Endodermal cell (in vitro differentiated cells): ENCODE data around the gene APOC3. TPM values are rescaled to one million over a fixed set of nuclear protein-coding genes. Genes with fewer than 3 reads are reported as not detected.

Experiments used
- DNase-seq: peaks from one replicate; pipeline ENCODE4 v3.0.0-alpha.2; 2017
- H3K27ac ChIP-seq: 2 replicates; pipeline ENCODE4 v1.5.1; 2013; ENCODE audit warnings: mild to moderate bottlenecking, low read depth, low read length, moderate library complexity
- H3K27me3 ChIP-seq: 2 replicates; pipeline ENCODE4 v1.6.1; 2013; ENCODE audit warnings: mild to moderate bottlenecking, low read length, moderate library complexity; ENCODE audit not compliant: insufficient read depth, control insufficient read depth, poor library complexity, severe bottlenecking
- H3K36me3 ChIP-seq: 2 replicates; pipeline ENCODE4 v1.7.0; 2013; ENCODE audit warnings: mild to moderate bottlenecking, low read length, moderate library complexity; ENCODE audit not compliant: control insufficient read depth, insufficient read depth
- H3K4me1 ChIP-seq: one replicate; pipeline ENCODE4 v1.7.0; 2013; ENCODE audit warnings: low read length; ENCODE audit not compliant: control insufficient read depth, insufficient read depth
- H3K4me3 ChIP-seq: 2 replicates; pipeline ENCODE4 v1.5.1; 2013; ENCODE audit warnings: mild to moderate bottlenecking, low read length, moderate library complexity
- H3K9ac ChIP-seq: 2 replicates; pipeline ENCODE4 v1.6.1; 2013; ENCODE audit warnings: mild to moderate bottlenecking, low read length, moderate library complexity; ENCODE audit not compliant: poor library complexity, severe bottlenecking; ENCODE audit errors: extremely low read depth
- H3K9me3 ChIP-seq: 2 replicates; pipeline ENCODE4 v1.6.1; 2013; ENCODE audit warnings: mild to moderate bottlenecking, low read length, moderate library complexity; ENCODE audit not compliant: control insufficient read depth
- H3K27ac Mint-ChIP-seq: 2 replicates; pipeline ENCODE4 v1.8.0; 2020; ENCODE audit warnings: mixed read lengths
- H3K27me3 Mint-ChIP-seq: 2 replicates; pipeline ENCODE4 v1.8.0; 2021; ENCODE audit warnings: mild to moderate bottlenecking, mixed read lengths; ENCODE audit not compliant: insufficient read depth
- H3K36me3 Mint-ChIP-seq: 2 replicates; pipeline ENCODE4 v1.8.0; 2020; ENCODE audit warnings: low read depth, mixed read lengths
- H3K4me1 Mint-ChIP-seq: 2 replicates; pipeline ENCODE4 v1.8.0; 2020; ENCODE audit warnings: mixed read lengths
- H3K4me3 Mint-ChIP-seq: 2 replicates; pipeline ENCODE4 v1.8.0; 2020; ENCODE audit warnings: mild to moderate bottlenecking, moderate library complexity, mixed read lengths
- H3K9me3 Mint-ChIP-seq: 2 replicates; pipeline ENCODE4 v1.8.0; 2020; ENCODE audit warnings: mild to moderate bottlenecking, mixed read lengths
- WGBS, 2 experiments: methylation state at CpG; one replicate each; pipeline versions ENCODE4 v1.1.5 to v1.1.7; 2013; ENCODE audit warnings: missing lambda C conversion rate in 2 of 2, mixed read lengths in 1 of 2; ENCODE audit not compliant: insufficient coverage in 1 of 2, insufficient read length in 1 of 2; 5-methylcytosine and 5-hydroxymethylcytosine counted together
- total RNA-seq, 2 donors: library from RNA; stranded (reverse); fragmentation: NEBNext Ultra II Directional in 1 of 2; extraction: Animal tissue kit (Norgen Biotek cat#: 25700) in 1 of 2; gene quantifications; 2 replicates in 1 of 2; 3 replicates in 1 of 2; pipeline ENCODE4 v1.2.1, GENCODE V29; 2021
- TF ChIP-seq, protein P1 (sequence below): fragments of 200-600 bp; sonication (generic); conservative IDR thresholded peaks from 2 replicates; pipeline ENCODE4 v1.5.0; 2021; ENCODE audit warnings: antibody characterized with exemption, mild to moderate bottlenecking

Gene APOC3
- total RNA-seq, 2 donors from 2014 or later, result not detected

DNA sequence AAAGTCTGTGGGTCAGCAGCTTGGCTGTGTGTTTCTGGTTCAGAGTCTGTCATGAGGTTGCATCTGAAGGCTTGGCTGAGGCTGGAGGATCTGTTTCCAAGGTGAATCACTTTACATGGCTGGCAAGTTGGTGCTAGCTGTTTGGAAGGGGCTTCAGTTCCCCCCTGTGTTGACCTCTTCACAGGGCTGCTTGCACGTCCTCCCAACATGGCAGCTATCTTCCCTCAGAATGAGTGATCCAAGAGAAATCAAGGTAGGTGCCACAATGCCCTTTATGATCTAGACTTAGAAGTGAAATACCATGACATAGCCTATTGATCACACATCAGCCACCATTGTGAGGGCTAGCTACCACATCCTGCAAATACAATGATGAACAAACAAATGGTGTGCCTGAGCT, 16.5 kb upstream of the APOC3 start:
- H3K27ac Mint-ChIP-seq, result peak overlapping the region; percentile 74
- peaks cover 2% of the 10 kb centered on the region for H3K27me3 Mint-ChIP-seq
- peak; percentile 51 for DNase-seq
- no peaks in the 10 kb centered on the region for H3K36me3 ChIP-seq
- WGBS, 2 experiments, result 73 to 82% methylated on average over 1 of the region's 1 CpG
- peaks cover 10% of the 10 kb centered on the region for H3K4me1 ChIP-seq
- H3K4me3 Mint-ChIP-seq, result no peak overlapping the region
- H3K9ac ChIP-seq, result no peak overlapping the region
- no peak overlapping the region for H3K27ac ChIP-seq
- H3K27me3 ChIP-seq, result no peaks in the 10 kb centered on the region
- TF ChIP-seq, protein P1, sequence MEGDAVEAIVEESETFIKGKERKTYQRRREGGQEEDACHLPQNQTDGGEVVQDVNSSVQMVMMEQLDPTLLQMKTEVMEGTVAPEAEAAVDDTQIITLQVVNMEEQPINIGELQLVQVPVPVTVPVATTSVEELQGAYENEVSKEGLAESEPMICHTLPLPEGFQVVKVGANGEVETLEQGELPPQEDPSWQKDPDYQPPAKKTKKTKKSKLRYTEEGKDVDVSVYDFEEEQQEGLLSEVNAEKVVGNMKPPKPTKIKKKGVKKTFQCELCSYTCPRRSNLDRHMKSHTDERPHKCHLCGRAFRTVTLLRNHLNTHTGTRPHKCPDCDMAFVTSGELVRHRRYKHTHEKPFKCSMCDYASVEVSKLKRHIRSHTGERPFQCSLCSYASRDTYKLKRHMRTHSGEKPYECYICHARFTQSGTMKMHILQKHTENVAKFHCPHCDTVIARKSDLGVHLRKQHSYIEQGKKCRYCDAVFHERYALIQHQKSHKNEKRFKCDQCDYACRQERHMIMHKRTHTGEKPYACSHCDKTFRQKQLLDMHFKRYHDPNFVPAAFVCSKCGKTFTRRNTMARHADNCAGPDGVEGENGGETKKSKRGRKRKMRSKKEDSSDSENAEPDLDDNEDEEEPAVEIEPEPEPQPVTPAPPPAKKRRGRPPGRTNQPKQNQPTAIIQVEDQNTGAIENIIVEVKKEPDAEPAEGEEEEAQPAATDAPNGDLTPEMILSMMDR, result no peak
- peaks cover 5% of the 10 kb centered on the region for H3K9me3 ChIP-seq
- H3K9me3 Mint-ChIP-seq, result no peaks in the 10 kb centered on the region
- no peaks in the 10 kb centered on the region for H3K36me3 Mint-ChIP-seq
- H3K4me1 Mint-ChIP-seq, result peaks cover 21% of the 10 kb centered on the region
- peak overlapping the region; percentile 4 for H3K4me3 ChIP-seq

DNA sequence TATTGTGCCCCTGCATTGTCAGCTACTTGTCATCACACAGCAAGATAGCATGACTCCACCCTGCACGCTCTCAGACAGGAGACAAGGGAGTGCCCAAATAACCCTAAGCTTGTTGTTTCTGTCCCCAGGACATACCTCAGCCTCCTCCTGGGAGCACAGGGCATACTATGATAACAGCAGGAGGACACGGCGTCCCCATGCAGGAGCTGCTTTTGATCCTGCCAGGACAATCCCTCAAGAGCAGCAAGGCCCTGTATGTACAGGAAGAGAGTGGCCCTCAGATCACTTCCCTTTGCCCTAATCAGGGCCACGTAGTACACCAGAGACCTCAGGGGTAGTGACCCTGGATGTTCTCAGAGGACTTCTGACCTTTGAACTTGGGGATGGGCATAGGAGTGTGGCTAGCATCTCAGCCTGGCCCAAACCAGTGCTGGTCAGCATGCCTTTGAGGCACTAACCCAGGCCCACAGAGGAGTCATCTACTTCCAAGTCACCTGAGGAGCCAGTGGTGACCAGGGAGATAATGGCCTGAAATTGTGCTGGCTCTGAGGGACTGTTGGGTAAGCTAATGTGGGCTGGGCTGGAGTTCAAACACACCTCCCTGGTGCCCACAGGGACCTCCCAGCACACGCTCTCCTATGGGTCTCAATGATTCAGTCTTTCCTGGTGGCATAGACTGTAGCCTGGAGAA, 15.8 kb upstream of the APOC3 start:
- no peaks in the 10 kb centered on the region for H3K27me3 ChIP-seq
- H3K4me3 ChIP-seq, result no peak overlapping the region
- peaks cover 2% of the 10 kb centered on the region for H3K27me3 Mint-ChIP-seq
- WGBS, 2 experiments, result 56 to 83% methylated on average over 3 to 5 of the region's 5 CpGs
- no peaks in the 10 kb centered on the region for H3K9me3 Mint-ChIP-seq
- H3K4me1 ChIP-seq, result peaks cover 6% of the 10 kb centered on the region
- peaks cover 5% of the 10 kb centered on the region for H3K9me3 ChIP-seq
- no peaks in the 10 kb centered on the region for H3K36me3 ChIP-seq
- no peak overlapping the region for H3K27ac ChIP-seq
- no peak overlapping the region for H3K4me3 Mint-ChIP-seq
- peak; percentile 75 for DNase-seq
- H3K4me1 Mint-ChIP-seq, result peaks cover 13% of the 10 kb centered on the region
- H3K36me3 Mint-ChIP-seq, result no peaks in the 10 kb centered on the region
- H3K9ac ChIP-seq, result no peak overlapping the region
- TF ChIP-seq, protein P1, result no peak
- peak overlapping the region; percentile 74 for H3K27ac Mint-ChIP-seq

DNA sequence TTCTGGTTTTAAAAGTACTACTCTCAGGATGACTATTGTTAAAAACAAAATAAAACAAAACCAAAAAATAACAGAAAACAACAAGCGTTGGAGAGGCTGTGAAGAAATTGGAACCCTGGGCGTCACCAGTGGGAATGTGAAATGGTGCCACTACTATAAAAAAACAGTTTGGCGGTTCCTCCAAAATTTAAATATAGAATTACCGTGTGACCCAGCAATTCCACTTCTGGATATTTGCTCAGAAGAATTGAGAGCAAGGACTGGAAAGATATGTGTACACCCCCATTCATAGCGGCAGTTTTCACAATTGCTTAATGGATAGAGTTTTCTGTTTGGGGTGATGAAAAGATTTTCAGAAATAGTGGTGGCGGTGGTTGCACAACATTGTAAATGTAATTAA, 15.2 kb upstream of the APOC3 start:
- H3K4me1 Mint-ChIP-seq, result peaks cover 11% of the 10 kb centered on the region
- no peak overlapping the region for H3K4me3 Mint-ChIP-seq
- H3K4me1 ChIP-seq, result peaks cover 6% of the 10 kb centered on the region
- H3K27me3 Mint-ChIP-seq, result no peaks in the 10 kb centered on the region
- DNase-seq, result no peak
- H3K27ac Mint-ChIP-seq, result no peak overlapping the region
- H3K9me3 Mint-ChIP-seq, result no peaks in the 10 kb centered on the region
- no peaks in the 10 kb centered on the region for H3K36me3 Mint-ChIP-seq
- peaks cover 5% of the 10 kb centered on the region for H3K9me3 ChIP-seq
- H3K9ac ChIP-seq, result no peak overlapping the region
- TF ChIP-seq, protein P1, result no peak
- H3K4me3 ChIP-seq, result no peak overlapping the region
- WGBS, 2 experiments, result 93 to 95% methylated on average over 3 to 5 of the region's 6 CpGs
- H3K36me3 ChIP-seq, result no peaks in the 10 kb centered on the region
- no peaks in the 10 kb centered on the region for H3K27me3 ChIP-seq
- no peak overlapping the region for H3K27ac ChIP-seq
